Fibroblast of mammary gland (primary cell): ENCODE measurements around the gene BRD3OS.

ENCODE experiments used
- DNase-seq: peaks from one replicate; pipeline ENCODE4 v3.0.0-alpha.2; 2010; ENCODE audit warnings: low read depth
- H3K4me3 ChIP-seq: 2 replicates; pipeline ENCODE4 v1.5.1; 2011; ENCODE audit warnings: low read depth, mild to moderate bottlenecking, low read length, moderate library complexity; ENCODE audit not compliant: control insufficient read depth
- TF ChIP-seq, protein P1 (sequence below): conservative IDR thresholded peaks from 2 replicates; pipeline ENCODE4 v1.5.1; 2011; ENCODE audit warnings: low read depth, low read length, inconsistent platforms; ENCODE audit not compliant: control insufficient read depth, insufficient read depth

Gene BRD3OS

DNA sequence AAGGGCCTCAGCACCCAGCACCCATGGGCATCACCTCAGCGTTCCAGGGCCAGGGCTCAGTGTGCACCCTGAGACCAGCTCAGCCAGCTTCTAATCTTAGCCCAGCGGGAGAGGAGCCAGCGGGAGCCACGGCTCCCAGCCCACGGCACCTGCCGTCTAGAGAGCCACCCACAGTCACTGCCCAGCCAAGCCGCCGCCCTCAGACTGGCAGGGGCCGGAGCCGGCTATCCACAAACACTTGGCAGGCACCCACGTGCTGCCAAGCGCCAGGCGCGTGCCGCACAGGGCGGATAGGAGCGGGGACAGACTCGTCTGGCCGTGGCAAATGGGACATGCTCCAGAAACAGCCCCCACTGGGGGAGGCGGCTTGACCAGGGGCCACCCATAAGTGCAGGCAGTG is 24.0 kb downstream of the BRD3OS start:
- TF ChIP-seq, protein P1, sequence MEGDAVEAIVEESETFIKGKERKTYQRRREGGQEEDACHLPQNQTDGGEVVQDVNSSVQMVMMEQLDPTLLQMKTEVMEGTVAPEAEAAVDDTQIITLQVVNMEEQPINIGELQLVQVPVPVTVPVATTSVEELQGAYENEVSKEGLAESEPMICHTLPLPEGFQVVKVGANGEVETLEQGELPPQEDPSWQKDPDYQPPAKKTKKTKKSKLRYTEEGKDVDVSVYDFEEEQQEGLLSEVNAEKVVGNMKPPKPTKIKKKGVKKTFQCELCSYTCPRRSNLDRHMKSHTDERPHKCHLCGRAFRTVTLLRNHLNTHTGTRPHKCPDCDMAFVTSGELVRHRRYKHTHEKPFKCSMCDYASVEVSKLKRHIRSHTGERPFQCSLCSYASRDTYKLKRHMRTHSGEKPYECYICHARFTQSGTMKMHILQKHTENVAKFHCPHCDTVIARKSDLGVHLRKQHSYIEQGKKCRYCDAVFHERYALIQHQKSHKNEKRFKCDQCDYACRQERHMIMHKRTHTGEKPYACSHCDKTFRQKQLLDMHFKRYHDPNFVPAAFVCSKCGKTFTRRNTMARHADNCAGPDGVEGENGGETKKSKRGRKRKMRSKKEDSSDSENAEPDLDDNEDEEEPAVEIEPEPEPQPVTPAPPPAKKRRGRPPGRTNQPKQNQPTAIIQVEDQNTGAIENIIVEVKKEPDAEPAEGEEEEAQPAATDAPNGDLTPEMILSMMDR, result no peak
- DNase-seq, result no peak
- H3K4me3 ChIP-seq, result no peak overlapping the region

DNA sequence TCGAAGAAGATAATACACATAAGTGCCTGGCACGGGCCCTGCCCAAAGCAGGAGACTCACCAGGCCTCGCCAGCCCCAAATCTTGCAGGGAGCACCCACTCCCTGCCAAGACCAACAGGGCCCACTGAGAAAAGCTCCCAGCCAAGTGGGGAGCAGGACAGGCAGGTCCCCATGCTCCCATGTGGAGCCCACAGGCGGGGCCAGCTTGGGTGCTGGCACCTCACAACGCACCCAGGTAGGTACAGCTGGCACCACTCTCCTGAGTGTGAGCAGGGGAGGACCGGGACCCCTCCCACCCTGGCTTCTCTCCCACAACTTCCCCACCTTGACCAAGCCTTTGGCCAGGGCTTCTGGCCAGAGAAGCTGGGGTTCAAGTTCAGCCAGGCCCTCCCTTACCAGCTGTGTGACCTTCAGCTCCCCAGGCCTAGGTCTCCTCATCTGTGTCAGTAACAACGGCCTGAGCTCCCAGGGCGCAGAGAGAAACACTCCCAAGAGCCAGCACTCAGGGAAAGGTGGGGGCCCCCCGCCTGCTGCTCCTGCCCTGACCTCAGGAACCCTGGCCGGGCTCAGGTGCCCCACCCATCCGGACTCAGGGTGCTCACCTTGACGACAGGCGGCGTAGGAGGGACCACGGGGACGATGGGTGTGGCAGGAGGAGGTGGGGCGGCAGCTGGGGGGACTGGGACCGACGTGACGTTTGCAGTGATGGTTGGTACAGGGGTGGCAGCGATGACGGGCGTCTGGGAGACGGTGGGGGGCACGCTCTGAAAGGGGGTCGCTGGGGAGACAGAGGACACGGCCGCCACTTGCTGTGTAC is 24.7 kb downstream of the BRD3OS start:
- TF ChIP-seq, protein P1, result no peak

DNA sequence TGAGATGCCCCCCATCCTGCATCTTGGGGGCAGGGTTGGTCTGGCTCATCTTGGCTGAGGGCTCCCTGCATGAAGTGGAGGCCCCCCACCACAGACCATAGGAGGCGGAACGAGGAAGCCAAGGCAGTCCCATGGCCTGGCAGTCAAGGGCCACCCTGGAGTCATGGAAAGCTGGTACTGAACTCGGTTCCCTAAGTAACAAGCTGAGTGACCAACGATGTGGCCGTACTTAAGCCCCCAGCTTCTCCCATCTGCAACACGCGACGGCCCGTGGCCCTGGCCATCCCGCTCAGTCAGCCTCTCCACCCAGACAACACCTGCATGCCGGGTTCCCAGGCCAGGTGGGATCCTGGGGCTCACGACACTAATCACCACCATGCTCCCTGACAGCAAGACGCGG is 25.4 kb downstream of the BRD3OS start:
- no peak for DNase-seq
- no peak overlapping the region for H3K4me3 ChIP-seq
- TF ChIP-seq, protein P1, result no peak

More for the DNA sequence above, 24.7 kb downstream of the BRD3OS start:
- H3K4me3 ChIP-seq, result no peak overlapping the region
- no peak for DNase-seq

DNA sequence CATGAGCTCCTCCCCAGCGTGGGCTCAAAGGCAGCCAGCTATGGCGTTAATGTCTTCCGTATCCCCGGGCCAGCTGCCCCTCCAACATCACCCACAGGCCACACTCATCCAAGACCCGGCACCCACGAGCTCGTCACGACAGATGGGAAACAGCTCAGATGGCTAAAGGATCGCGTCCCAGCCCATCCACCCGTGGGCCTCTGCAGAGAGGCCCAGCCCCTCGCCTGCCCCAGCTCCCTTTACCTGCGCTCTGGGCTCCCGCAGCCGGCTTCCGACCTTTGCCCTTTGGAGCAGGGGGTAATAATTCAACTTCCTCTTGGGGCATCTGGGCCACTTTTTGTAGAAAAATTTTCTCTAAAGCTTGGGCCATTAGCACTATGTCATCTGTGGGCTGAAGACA is 26.0 kb downstream of the BRD3OS start:
- TF ChIP-seq, protein P1, result no peak
- H3K4me3 ChIP-seq, result no peak overlapping the region
- no peak for DNase-seq

DNA sequence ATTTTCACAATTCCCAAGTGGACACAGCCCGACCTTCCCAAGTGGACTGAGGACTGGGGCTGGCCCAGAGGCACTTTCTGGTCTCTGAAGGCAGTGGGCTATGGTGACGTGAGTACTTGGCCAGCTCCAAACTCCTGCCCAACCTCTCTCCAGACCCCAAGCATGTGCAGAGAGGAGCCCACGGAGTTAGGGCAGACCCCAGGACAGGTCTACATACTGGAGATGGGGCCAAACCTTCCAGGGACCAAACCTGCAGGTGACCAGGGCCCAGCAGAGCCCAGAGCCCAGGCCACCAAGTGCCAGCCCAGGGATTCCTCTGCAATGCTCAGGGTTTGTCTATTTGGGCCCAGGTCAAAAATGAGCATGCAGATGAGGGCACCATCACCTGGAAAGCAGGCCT is 27.2 kb downstream of the BRD3OS start:
- DNase-seq, result no peak
- H3K4me3 ChIP-seq, result no peak overlapping the region
- TF ChIP-seq, protein P1, result no peak

DNA sequence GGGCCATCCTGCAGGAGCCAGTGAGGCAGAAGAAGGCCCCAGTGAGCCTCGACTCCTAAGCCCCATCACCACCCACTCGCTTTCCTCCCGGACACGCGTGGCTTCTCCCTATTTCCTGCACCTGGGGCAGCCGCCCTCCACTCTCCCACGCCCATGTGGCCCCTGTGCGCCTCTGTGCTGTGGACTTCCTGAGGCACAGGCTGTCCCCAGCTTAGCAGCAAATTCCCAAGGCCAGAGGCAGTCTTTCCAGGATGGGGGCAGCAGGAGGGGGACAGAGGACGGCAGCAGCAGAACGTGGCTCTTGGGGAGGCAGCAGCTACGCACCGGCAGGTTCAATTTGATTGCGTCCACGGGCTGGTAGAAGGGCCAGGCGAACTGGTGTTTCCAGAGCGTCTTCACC is 27.7 kb downstream of the BRD3OS start:
- DNase-seq, result no peak
- TF ChIP-seq, protein P1, result no peak
- no peak overlapping the region for H3K4me3 ChIP-seq
